GM21360 (cell line): ENCODE measurements around the gene PHF1.
"Not testable (repeated sequence)": the region's sequence is repeated elsewhere in the genome, so short reads cannot be mapped to it uniquely, and the experiment has no call there.

ENCODE experiments used
- ATAC-seq: cut with Tn5 transposase; IDR thresholded peaks from one replicate; pipeline ENCODE4 v1.9.1; 2021; ENCODE audit warnings: mild to moderate bottlenecking, moderate library complexity; ENCODE audit not compliant: unreplicated experiment

The PHF1 gene

GRCh38 chr6:33410711-33411631, at the start of gene PHF1:
Gene PHF1 (plus strand): TSS chr6:33411014. CDS start chr6:33412264, 1,250 bp downstream.
- peak; percentile 34 for ATAC-seq

- ATAC-seq, result not testable (repeated sequence)
These were observed 47.3 kb upstream of the PHF1 start for GRCh38 chr6:33363486-33363885.

GRCh38 chr6:33364475-33365205, 46.2 kb upstream of the PHF1 start:
- ATAC-seq, result not testable (repeated sequence)

GRCh38 chr6:33365206-33365971, 45.4 kb upstream of the PHF1 start:
- not testable (repeated sequence) for ATAC-seq

- ATAC-seq, result no peak
These were observed 43.7 kb upstream of the PHF1 start for GRCh38 chr6:33367009-33367714.

GRCh38 chr6:33367715-33368025, 43.1 kb upstream of the PHF1 start:
- not testable (repeated sequence) for ATAC-seq

GRCh38 chr6:33371901-33372300, 38.9 kb upstream of the PHF1 start:
- not testable (repeated sequence) for ATAC-seq

- ATAC-seq, result no peak
These were observed 38.2 kb upstream of the PHF1 start for GRCh38 chr6:33372526-33373123.

- ATAC-seq, result no peak
These were observed 36.6 kb upstream of the PHF1 start for GRCh38 chr6:33373960-33374910.

- ATAC-seq, result no peak
These were observed 35.6 kb upstream of the PHF1 start for GRCh38 chr6:33375143-33375671.

GRCh38 chr6:33377171-33377570, 33.6 kb upstream of the PHF1 start:
- no peak for ATAC-seq

GRCh38 chr6:33379184-33379583, 31.6 kb upstream of the PHF1 start:
- ATAC-seq, result not testable (repeated sequence)

GRCh38 chr6:33380272-33380981, 30.4 kb upstream of the PHF1 start:
- ATAC-seq, result no peak

- ATAC-seq, result no peak
These were observed 27.2 kb upstream of the PHF1 start for GRCh38 chr6:33383427-33384185.

GRCh38 chr6:33384581-33385020, 26.2 kb upstream of the PHF1 start:
- no peak for ATAC-seq

GRCh38 chr6:33390173-33390572, 20.6 kb upstream of the PHF1 start:
- no peak for ATAC-seq

- ATAC-seq, result peak; percentile 2
These were observed 20.0 kb upstream of the PHF1 start for GRCh38 chr6:33390767-33391277.
